Right lung (tissue), 5 donors: Measurements from ENCODE around the gene MED13L. TPM values are rescaled to one million over a fixed set of nuclear protein-coding genes. Genes with fewer than 3 reads are reported as not detected.

Experiments used
- DNase-seq, 2 donors: peaks; one replicate each; pipeline ENCODE4 v3.0.0-alpha.2; 2013
- polyA plus RNA-seq, 5 donors: library from polyadenylated mRNA; unstranded; fragments of 120-200 nt; gene quantifications; one replicate each; pipeline versions ENCODE4 v1.2.1 to v1.2.3, GENCODE V29; 2013; ENCODE audit warnings: inconsistent platforms in 1 of 5, low replicate concordance in 1 of 5; ENCODE audit not compliant: insufficient read length in 5 of 5, insufficient read depth in 1 of 5

Gene MED13L
- polyA plus RNA-seq, 5 donors: 56.1 to 104 (median 95.9) TPM

DNA sequence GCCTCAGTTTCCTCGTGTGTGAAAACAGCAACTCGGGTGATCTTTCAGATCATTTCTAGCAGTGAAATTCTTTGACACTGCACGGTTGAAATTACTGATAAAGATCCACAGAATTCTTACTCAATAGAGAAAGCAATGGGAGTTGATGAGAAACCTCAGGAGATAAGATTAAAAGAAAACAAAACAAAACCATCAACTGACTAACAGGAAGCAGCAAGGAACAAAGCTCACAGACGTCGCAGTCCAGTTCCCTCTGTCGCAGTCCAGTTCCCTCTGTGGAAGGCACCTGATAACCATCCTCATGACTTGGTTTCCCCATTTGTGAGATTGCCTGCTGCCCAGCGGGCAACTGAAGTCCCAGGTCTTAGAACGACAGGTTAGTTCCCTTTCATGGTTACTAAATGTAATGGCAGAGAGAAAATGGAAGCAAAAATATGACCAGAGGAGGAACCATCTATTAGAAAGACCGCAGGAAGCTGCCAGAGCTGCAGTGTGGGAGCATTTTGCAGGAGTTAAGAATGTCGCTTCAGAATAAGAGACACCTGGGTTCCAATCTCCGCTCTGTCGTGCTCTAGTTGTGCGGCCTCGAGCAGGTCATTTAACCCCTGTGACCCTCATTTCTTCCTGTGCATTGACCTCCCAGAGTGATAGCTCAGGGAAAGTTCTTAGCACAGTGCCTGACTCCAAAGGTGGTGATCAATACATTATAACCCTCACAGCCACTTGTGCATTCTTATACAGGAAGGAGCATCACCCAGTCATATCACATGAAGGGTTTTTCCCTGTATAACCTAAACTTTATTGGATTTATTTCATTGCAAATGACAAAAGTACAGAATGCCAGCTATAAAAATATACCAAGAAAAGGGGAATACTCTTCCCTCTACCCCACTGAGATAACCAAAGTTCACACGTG, 5.1 kb upstream of the MED13L start:
- no peak for DNase-seq

- no peak for DNase-seq
Measured at GRCh38 chr12:116280595-116281290, 3.2 kb upstream of the MED13L start.

DNA sequence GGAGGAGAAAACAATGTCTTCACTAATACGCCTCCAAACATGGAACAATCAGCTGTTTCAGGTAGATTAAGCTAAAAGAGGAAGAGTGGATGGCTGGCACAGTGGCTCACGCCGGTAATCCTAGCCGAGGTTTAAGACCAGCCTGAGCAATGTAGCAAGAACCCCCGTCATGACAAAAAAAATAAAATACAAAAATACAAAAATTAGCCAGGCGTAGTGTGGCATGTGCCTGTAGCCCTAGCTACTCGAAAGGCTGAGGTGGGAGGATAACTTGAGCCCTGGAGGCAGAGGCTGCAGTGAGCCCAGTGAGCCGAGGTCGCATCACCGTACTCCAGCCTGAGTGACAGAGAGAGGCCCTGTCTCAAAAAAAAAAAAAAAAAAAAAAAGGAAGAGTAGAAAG, 1.2 kb upstream of the MED13L start:
- no peak for DNase-seq

DNA sequence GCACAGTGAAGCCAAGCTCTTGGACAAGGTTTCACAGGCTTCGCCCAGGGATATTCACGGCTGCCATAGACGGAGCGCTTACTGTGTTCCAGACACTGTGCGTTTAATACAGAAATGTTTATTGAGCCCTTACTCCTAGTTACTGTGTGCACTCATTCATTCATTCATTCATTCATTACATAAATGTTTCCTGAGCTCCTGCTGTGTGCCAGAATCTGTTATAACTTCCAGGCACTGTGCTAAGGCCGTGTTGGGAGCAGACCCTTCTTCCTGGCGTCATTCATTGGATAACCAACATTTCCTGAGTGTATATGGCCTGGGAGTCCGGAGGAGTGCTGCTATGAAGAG, 760 bp upstream of the MED13L start:
- no peak for DNase-seq

DNA sequence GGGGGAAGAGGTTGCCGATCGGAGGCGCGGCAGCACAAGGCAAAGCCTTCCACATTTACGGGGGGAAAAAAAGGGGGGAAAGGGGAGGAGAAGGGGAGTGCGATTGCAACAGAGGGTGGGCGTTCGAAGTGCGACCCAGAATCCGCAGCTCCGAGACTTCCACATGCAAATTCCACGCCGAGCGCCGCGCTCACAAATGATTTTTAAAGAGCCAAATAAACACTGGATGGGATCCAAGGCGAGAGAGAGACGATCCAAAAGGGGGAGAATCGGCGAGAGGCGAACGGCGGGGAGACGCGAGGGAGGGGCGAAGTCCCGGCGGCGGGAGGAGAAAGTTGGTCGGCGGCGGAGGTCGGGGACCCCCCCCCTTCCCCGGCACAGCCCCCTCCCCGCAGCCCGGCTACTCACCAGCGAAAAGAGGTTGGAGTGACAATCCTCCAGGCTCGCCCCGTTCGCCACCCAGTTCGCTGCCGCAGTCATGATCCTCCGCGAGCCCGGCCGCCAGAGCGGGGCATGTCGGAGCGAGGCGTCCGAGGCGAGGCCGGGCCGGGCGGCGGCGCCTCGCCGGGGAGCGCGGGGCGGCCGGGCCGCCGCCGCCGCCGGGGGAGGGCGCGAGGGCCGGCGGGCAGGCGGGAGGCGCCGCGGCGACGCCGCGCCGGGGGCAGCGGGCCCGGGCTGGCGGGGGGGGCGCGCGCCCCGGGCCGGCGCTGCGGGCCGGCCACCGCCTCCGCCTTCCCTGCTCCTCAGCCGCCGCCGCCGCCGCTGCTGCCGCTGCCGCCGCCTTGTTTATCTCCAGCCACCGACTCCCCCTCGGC, 634 bp downstream of the MED13L start:
- peak; percentile 92 for DNase-seq

DNA sequence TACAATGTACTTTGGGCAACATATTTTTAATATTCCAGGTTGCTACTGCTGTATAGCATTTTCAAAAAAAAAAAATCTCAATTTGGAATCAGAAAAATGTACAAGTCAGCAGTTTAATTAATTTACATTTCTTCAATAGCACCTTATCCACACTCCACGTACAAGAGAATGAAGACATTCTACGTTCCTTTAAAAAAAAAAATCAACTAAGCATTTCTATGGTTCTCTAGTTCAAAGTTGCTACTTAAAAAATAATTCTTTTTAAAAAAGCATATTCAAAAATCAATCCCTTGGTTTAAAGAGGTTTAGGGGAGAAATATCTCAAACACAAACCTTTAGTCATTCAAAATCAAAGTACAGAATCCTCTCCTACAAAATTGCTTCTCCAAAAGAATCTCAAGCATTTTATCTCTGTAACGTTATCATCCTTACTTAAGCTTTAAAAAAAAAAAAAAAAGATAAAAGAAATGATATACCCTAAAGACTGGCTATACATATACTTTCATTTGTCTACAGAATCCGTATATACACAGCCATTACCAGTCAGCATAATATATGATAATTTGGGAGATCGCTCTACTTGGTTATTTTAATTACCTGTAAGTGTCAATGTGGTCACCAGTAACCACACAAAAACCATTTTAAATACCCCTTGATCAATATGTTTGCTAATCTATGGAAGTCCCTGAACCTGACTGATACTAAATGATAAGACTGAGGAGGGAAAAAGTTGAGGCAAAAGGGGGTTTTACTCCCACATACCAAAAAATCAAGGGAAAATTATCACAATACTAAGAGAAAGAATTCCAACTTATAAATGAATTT, 2.7 kb downstream of the MED13L start:
- DNase-seq: no peak

- no peak for DNase-seq
Measured at GRCh38 chr12:116273813-116274550, 3.5 kb downstream of the MED13L start.

GRCh38 chr12:116267948-116268347, 9.5 kb downstream of the MED13L start:
- DNase-seq: no peak

DNA sequence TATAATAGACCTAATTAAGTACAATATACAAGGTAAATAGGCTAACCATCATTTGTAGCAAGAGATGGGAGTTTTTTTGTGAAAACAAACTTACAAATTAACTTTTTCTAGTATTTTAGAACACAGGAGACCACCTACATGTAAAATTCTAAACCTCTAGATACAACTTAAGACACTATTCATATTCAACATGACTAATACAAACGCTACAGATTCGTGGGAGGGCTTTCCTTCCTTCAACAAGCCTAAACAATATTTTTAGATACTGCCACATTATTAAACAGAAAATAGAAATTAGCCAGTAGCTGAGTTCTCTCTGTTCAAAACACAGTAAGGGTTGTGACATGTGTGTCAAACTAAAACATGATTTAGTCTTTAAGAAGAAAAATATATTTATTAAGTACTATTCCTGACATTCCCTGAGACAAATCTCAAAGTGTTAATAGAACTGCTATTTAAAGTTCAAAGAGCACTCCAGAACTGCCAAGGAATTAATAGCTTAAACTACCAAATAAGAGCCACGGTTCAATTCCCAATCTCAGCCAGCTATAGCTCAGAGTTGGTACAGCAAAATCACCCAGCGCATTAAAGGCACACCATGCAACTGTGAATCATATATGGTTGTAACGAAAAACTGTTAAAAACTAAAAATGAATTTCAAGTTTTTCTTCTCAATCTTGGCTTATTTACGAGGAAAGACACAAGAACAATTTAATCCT, 10.7 kb downstream of the MED13L start:
- no peak for DNase-seq

DNA sequence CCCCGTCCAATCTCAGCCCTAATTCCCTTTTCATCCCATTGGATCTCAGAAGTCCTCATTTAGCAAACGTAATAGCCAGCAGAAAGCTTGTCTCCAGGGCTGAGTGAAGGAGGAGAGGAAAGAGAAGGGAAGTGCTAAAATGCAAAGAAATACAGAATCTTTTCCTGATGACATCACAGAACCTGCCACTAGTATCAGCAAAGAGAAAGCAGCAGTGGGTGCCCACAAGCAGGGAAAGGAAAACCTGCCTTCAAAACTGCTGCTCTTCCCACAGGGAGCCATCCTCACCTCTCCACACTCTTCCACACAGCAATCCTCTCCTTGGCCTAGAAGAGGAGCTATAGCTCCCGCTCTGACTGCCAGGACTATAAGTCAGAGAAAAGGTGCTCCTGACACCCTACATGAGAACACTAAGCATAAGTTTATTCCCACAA, 11.3 kb downstream of the MED13L start:
- no peak for DNase-seq

- DNase-seq: no peak
Measured at GRCh38 chr12:116265351-116266147, 11.9 kb downstream of the MED13L start.

- no peak for DNase-seq
Measured at GRCh38 chr12:116264525-116265070, 12.9 kb downstream of the MED13L start.

DNA sequence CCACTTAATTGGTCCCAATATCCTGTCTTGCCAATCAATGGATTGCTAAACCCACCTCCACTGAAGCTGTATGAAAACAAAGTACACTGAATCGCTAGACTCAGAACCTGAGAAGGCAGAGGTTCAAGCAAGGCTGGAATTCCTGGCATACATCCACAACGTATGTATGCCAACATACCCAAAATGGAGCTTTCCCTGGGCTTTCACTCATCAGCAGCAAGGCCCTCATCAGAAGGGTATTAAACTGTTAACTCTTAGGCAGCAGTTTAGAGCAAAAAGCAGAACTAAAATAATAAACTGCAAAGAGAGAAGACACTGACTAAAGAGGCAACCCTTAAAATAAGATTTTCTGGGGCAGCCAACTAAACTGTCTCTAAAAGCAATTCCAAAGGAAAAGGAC, 13.6 kb downstream of the MED13L start:
- DNase-seq: no peak

DNA sequence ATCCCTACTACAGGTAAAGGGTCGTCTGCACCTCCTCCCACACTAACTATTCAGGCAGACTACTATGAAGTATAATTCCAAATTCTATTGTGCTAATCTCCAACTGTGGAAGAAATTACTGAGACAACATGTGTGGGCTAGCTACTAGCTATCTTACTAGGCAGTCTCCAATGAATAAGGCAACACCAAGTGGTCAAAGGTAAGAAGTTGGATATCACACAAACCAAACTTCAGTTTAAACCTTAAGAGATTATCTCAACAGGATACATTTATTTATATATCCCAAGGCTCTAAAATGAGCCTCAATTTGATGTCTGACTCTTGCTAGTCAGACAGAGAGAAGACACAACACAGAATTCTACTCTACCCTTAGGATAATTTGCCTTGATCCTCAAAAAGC, 14.1 kb downstream of the MED13L start:
- DNase-seq: no peak

DNA sequence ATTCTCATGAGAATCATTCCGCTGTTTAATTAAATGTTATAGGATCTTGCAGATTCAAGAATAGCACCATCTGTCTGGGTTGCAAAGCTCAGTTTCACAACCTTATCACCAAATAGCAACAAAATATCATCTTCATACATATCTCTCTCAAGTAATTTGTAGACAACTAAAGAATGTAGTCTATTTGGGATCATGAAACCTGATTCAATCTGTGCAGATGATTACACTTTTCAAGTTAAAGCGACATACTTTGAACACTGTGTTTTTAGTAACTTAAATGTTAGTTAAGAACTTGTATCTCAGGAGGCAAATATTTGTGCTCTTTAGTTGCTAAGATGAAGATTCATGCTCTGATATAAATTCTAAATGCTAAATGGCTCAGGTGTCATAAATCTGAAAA, 14.8 kb downstream of the MED13L start:
- no peak for DNase-seq

- DNase-seq: no peak
Measured at GRCh38 chr12:116261525-116262100, 15.9 kb downstream of the MED13L start.

DNA sequence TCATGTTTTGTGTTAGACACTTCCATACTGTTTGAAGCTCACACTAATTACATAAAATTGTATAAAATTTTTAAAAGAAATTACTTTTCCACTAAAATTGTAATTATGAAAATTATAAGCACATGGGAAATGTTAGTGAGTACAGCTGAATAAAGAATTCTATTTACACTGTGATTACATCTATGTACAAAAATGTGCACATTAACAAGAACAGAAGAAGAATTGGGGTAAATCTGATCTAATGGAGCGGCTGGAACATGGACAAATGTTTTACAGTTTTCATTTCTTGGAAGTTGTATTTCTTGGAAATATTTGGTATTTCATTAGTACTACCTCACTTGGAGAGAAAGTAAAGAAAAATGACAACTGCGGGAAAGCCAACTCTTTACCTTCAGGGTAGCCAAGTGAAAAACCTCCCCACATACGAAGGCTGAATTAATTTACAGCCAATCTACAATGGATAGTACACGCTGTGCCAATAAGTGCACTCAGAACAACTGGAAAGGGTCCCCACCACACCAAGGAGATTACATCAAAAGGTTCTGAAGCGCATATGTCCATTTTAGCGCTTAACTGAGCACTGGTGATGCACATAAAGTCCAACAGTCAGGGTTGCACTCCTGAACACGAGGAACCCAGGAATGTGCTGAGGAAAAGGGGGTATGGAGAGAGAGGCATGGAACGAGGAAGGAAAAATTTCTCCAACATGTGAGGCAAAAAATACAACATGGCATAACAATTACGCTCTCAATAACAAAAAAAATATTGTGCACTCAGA, 17.5 kb downstream of the MED13L start:
- DNase-seq: no peak

GRCh38 chr12:116257826-116258225, 19.7 kb downstream of the MED13L start:
- DNase-seq: no peak
